Measurements from ENCODE around the gene RUNX2.

Gene RUNX2

DNA sequence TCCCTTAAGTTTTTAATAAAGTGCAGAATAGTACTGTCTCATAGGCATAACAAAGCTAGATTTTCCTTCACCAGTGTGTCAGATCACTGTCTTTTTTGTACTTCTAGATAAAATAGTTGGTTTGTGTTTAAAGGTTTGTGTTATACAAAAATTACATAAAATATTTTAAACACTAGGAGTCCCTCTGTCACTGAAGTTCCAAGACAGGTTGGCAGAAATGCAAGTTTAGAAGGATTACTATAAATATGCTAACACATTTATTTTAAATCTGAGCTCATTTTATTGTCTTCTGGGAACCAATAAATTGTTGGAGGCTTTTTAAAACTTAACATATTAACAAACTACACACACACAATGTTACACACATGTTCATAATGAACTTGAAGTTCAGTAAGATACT lies 30.8 kb upstream of the RUNX2 start:
- no peaks in the 10 kb centered on the region for H3K36me3 ChIP-seq (ENCODE audit: control insufficient read depth, insufficient read depth, low read length)
- TF ChIP-seq, protein P1, sequence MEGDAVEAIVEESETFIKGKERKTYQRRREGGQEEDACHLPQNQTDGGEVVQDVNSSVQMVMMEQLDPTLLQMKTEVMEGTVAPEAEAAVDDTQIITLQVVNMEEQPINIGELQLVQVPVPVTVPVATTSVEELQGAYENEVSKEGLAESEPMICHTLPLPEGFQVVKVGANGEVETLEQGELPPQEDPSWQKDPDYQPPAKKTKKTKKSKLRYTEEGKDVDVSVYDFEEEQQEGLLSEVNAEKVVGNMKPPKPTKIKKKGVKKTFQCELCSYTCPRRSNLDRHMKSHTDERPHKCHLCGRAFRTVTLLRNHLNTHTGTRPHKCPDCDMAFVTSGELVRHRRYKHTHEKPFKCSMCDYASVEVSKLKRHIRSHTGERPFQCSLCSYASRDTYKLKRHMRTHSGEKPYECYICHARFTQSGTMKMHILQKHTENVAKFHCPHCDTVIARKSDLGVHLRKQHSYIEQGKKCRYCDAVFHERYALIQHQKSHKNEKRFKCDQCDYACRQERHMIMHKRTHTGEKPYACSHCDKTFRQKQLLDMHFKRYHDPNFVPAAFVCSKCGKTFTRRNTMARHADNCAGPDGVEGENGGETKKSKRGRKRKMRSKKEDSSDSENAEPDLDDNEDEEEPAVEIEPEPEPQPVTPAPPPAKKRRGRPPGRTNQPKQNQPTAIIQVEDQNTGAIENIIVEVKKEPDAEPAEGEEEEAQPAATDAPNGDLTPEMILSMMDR (IDR thresholded peaks at IDR 0.05; ENCODE audit: insufficient read depth, low read length, poor library complexity, severe bottlenecking) = no peak
- no peak for DNase-seq (ENCODE audit: extremely low read depth, insufficient read length)
- no peaks in the 10 kb centered on the region for H3K27me3 ChIP-seq (replicated peaks; ENCODE audit: control insufficient read depth, insufficient read depth, low read length)
- no peak overlapping the region for H3K4me3 ChIP-seq (replicated peaks; ENCODE audit: low read depth, low read length)

DNA sequence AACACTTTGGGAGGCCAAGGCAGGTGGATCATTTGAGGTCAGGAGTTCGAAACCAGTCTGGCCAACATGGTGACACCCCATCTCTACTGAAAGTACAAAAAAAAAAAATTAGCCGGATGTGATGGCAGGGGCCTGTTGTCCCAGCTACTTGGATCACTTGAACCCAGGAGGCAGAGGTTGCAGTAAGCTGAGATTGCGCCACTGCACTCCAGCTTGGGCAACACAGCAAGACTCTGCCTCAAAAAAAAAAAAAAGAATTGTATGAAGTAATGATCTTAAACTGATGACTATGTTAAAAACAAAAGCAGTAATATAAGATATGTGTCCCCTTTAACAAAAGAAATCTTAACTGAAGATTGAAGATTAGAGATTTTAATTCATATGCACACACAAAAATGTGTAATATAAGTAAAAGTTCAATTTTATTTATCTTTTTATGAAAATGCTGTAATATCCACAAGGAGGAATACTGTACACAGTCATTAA lies 29.0 kb upstream of the RUNX2 start:
- Histone ChIP-seq H3K36me3 (ENCODE audit: control insufficient read depth, insufficient read depth, low read length) (no peaks in the 10 kb centered on the region), H3K27me3 (replicated peaks; ENCODE audit: control insufficient read depth, insufficient read depth, low read length) (no peaks in the 10 kb centered on the region), H3K4me3 (replicated peaks; ENCODE audit: low read depth, low read length) (no peak overlapping the region)
- TF ChIP-seq, protein P1 (IDR thresholded peaks at IDR 0.05; ENCODE audit: insufficient read depth, low read length, poor library complexity, severe bottlenecking) = no peak
- no peak for DNase-seq (ENCODE audit: extremely low read depth, insufficient read length)

DNA sequence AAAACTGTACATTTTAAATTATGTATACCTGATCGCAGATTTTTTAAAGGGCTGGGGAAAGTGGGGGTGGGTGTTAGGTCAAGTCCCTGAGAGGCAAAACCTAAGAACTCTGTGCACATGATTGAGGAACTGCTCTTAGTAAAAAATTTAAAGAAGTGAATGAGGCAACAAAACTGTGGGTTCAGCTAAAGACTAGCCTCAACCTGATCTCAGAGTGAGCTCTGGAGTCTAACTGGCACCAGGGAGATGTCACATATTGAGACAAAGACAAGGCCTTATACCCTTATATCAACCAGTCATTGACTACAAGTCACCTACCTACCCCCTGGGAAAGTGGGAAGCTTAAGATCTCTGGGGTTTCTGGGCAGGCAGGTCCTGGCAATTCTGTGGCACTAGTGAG lies 27.4 kb upstream of the RUNX2 start:
- TF ChIP-seq, protein P1 (IDR thresholded peaks at IDR 0.05; ENCODE audit: insufficient read depth, low read length, poor library complexity, severe bottlenecking) = no peak
- Histone ChIP-seq H3K36me3 (ENCODE audit: control insufficient read depth, insufficient read depth, low read length) (no peaks in the 10 kb centered on the region), H3K4me3 (replicated peaks; ENCODE audit: low read depth, low read length) (no peak overlapping the region), H3K27me3 (replicated peaks; ENCODE audit: control insufficient read depth, insufficient read depth, low read length) (no peaks in the 10 kb centered on the region)
- DNase-seq (ENCODE audit: extremely low read depth, insufficient read length) = no peak

DNA sequence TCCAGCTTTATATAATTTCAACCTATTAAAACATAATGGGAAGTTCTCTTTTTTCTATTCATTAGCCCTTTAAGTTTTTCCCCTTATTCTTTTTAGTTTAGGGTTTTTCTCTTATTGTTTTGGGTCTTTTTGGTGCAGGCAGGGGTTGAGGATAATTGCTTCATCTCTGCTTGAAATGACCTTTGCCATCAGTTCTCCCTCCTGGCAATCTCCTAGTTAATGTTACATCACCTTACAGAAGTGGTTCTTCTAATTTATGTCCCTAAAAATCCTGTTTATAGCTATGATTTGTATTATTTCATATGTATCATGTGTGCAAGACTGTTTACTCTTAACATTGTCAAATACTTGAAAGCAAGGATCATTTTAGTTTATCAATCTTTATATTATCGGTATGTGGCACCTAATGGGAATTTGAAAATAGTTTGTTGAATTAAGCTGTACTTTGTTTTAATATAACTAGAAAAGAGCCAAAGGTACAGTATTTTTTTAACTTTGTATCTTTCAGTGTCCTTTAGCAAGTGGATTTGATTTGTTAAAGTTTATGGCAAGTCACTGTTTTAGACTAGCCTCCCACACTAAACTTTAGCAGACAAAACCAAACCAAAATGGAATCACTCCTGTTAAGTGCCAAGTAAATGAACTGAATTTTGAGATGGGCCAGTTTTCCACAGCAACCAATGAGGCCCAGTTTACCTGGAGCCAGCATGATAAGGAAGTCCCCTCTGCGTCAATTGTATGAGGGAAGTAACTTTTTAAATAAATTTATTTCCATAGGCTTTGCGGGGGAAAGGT lies 26.6 kb upstream of the RUNX2 start:
- no peak for DNase-seq (ENCODE audit: extremely low read depth, insufficient read length)
- Histone ChIP-seq H3K36me3 (ENCODE audit: control insufficient read depth, insufficient read depth, low read length) (no peaks in the 10 kb centered on the region), H3K27me3 (replicated peaks; ENCODE audit: control insufficient read depth, insufficient read depth, low read length) (no peaks in the 10 kb centered on the region), H3K4me3 (replicated peaks; ENCODE audit: low read depth, low read length) (no peak overlapping the region)
- TF ChIP-seq, protein P1 (IDR thresholded peaks at IDR 0.05; ENCODE audit: insufficient read depth, low read length, poor library complexity, severe bottlenecking) = no peak

DNA sequence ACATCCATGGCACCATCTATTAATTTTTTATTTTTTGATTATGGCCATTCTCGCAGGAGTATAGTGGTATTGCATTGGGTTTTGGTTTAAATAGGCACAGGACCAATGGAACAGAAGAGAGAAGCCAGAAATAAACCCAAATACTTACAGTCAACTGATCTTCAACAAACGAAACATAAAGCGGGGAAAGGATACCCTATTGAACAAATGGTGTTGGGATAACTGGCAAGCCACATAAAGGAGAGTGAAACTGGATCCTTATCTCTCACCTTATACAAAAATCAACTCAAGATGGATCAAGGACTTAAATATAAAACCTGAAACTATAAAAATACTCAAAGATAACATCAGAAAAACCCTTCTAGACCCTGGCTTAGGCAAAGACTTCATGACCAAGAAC lies 25.3 kb upstream of the RUNX2 start:
- Histone ChIP-seq H3K36me3 (ENCODE audit: control insufficient read depth, insufficient read depth, low read length) (no peaks in the 10 kb centered on the region), H3K27me3 (replicated peaks; ENCODE audit: control insufficient read depth, insufficient read depth, low read length) (no peaks in the 10 kb centered on the region), H3K4me3 (replicated peaks; ENCODE audit: low read depth, low read length) (no peak overlapping the region)
- TF ChIP-seq, protein P1 (IDR thresholded peaks at IDR 0.05; ENCODE audit: insufficient read depth, low read length, poor library complexity, severe bottlenecking) = no peak
- DNase-seq (ENCODE audit: extremely low read depth, insufficient read length) = no peak
